A549 treated with dexamethasone at 1 μM for 4 hours (cell line): ENCODE measurements around the gene ADIPOR1. TPM values are rescaled to one million over a fixed set of nuclear protein-coding genes. Genes with fewer than 3 reads are reported as not detected.

Experiments
- total RNA-seq: library from RNA; stranded (reverse); fragments of 200-300 nt; extraction: Qiagen RNA extraction; gene quantifications from 5 replicates; pipeline ENCODE4 v1.2.3, GENCODE V29; 2022

The ADIPOR1 gene, protein sequence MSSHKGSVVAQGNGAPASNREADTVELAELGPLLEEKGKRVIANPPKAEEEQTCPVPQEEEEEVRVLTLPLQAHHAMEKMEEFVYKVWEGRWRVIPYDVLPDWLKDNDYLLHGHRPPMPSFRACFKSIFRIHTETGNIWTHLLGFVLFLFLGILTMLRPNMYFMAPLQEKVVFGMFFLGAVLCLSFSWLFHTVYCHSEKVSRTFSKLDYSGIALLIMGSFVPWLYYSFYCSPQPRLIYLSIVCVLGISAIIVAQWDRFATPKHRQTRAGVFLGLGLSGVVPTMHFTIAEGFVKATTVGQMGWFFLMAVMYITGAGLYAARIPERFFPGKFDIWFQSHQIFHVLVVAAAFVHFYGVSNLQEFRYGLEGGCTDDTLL
- total RNA-seq = 56.6 to 71.0 TPM (median 68.0 TPM) in 5 replicates

DNA sequence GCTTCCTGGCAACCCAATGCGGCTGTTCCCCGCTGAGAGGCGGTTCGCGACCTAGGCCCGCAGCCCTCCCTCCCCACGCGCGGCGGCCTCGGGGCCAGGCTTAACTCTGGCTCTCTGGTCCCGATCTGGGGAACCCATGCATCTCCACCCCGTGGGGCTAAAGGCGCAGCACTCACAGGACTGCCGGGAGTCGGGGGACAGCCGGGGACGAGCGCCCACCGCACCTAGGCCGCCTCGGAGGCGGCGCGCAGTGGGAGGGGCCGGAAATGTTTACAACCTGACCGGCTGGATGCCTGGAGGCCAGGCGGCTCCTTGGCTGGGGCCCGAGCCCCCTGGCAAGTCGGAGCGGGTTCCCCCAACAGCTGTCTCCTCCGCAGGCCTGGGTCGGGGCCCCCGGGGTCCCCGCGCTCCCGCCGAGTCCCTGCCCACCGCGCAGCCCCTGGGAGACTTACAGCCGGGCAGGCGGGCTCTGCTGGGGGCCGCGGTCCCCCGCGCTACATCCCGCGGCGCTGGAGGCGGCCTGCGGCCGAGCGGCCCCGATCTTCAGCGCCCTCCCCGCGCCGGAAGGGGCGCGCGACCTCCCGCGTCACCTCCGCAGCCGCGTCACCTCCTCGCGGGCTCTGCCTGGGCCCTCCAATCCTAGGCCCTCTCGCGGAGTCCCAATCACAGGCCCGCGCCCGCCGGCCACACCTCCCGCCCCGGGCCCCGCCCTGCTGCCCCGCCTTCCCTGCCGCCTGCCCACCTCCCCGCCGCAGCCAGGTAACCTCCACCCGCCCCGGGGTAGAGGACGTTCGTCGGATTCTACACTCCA is at the start of gene ADIPOR1:
TSS of gene ADIPOR1 (minus strand) at position 580 of the 811 bp plus-strand sequence. CDS start 7,242 bp downstream, outside the sequence.

DNA sequence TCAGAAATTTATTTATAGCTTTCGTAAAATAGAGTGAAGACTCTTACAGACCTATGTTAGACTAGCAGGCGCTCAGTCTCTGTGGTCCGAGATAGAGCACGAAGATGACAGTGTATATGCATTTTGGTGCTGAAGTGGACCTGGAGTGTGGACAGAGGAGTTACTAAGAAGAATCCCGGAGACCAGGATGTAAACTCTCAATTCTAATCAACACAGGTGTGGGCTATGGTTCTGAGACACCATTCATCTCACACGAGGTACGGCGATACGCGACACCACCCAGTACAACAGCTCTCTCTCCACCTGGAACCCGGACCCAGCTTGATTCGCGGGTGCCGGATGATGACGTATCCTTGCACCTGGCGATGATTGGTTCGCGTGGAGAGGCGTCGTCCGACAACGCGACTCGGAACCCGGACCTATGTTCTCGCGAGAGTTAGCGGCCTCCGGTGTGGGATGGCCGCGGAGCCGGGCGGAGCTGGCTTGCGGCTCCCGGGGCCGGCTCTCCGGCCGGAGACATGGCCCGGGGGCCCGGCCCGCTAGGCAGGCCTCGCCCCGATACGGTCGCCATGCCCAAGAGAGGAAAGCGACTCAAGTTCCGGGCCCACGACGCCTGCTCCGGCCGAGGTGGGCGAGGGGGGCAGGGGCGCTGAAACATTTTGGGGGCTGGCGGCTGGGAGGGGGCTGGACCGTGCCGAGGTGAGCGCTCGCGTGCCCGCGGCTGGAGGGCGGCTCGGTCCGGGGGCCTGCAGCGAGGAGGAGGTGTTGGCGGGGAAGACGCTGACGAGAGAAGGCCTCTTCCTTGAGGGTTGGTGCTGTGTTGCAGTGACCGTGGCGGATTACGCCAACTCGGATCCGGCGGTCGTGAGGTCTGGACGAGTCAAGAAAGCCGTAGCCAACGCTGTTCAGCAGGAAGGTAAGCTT is 49.1 kb upstream of the ADIPOR1 start, which contains the start of gene TMEM183A:
TSS of gene TMEM183A (plus strand) at position 427 of the 924 bp plus-strand sequence. CDS start at position 519, 92 bp downstream.

DNA sequence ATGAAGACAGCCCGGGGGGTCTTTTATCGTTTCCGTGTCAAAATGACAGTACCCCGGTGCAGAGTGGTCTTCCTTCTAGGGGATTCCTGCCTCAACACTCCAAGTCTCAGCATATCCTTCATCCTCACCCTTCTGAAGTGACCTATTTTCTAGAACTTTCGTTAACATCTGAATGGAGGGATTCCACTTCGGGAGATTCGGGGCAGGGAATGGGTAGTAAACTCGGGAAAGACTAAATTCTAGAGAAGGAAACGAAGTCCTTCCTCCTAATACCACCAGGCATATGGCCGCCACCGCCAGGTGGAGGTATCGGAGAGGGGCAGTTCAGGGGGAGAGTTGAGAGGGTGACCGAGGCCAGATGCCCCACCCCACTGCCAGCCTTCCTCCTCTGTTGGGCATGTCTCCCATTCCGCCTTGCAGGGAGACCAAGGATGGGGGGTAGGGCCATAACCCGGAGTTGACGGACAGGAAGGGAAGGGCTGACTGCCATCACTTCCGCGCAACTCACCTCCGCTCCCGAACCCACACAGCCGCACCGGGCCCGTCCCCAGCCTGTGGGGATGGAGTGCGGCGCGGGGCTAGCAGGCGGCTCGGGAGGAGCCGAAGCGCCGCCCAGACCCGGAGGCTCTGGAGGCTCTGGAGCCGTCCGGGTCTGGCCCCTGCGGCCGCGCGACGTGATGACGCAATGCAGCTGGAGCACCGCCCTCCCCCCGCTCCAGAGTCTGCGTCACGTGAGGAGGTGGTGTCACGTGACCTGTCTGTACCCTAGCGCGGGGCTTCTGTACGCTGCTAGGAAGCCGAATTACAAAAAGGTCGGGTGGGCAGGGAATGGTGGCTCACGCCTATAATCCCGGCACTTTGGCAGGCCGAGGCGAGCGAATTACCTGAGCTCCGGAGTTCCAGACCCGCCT is 31.3 kb downstream of the ADIPOR1 start, which contains the start of gene KLHL12:
TSS of gene KLHL12 (minus strand) at position 654 of the 911 bp plus-strand sequence. CDS start 2,072 bp downstream, outside the sequence.

Other genes starting within 250 kb of the ADIPOR1 start
- 0.73 to 1.6 TPM (median 1.4 TPM) in 5 replicates for gene SYT2, start 247.9 kb downstream of the ADIPOR1 start, total RNA-seq
- 13.3 to 19.9 TPM (median 16.9 TPM) in 5 replicates for gene KDM5B, start 149.9 kb downstream of the ADIPOR1 start, total RNA-seq
- gene PCAT6, start 147.4 kb downstream of the ADIPOR1 start, total RNA-seq = 2.3 to 4.8 TPM (median 4.2 TPM) in 5 replicates
- 13.7 to 15.4 TPM (median 14.3 TPM) in 5 replicates for gene RABIF, start 69.2 kb downstream of the ADIPOR1 start, total RNA-seq
- gene KLHL12, start 31.1 kb downstream of the ADIPOR1 start, total RNA-seq = 16.5 to 19.1 TPM (median 16.8 TPM) in 5 replicates
- 19.3 to 21.4 TPM (median 20.6 TPM) in 5 replicates for gene CYB5R1, start 8.9 kb upstream of the ADIPOR1 start, total RNA-seq
- 43.4 to 52.9 TPM (median 48.8 TPM) in 5 replicates for gene TMEM183A, start 49.1 kb upstream of the ADIPOR1 start, total RNA-seq
- 0.13 to 0.42 TPM (median 0.34 TPM) in 5 replicates for gene PPFIA4, start 68.2 kb upstream of the ADIPOR1 start, total RNA-seq
- not detected in 5 replicates for gene MYOG, start 127.7 kb upstream of the ADIPOR1 start, total RNA-seq
- gene ADORA1, start 169.4 kb upstream of the ADIPOR1 start, total RNA-seq = 0.46 to 0.94 TPM (median 0.67 TPM) in 5 replicates
- 0.05 TPM in 1 of 5 replicates, not detected in the others for gene MYBPH, start 217.5 kb upstream of the ADIPOR1 start, total RNA-seq
- 0.11 to 0.24 TPM in 2 of 5 replicates, not detected in the others for gene CHI3L1, start 228.4 kb upstream of the ADIPOR1 start, total RNA-seq